Loucy (cell line): Measurements from ENCODE around the gene SCUBE2.

ENCODE experiments used
- H2AFZ ChIP-seq: fragments of 200-600 bp; sonication (generic); 2 replicates; pipeline ENCODE4 v1.6.0; 2016; ENCODE audit warnings: antibody characterized with exemption, mild to moderate bottlenecking, low read length, moderate library complexity
- H3F3A ChIP-seq: fragments of 200-600 bp; 2 replicates; pipeline ENCODE4 v1.6.0; 2016; ENCODE audit warnings: antibody characterized with exemption, low read depth, mild to moderate bottlenecking
- H3K27me3 ChIP-seq: fragments of 200-600 bp; sonication (generic); 2 replicates; pipeline ENCODE4 v1.6.1; 2014; ENCODE audit warnings: low read length, mild to moderate bottlenecking; ENCODE audit not compliant: insufficient read depth, poor library complexity, severe bottlenecking
- H3K36me3 ChIP-seq: fragments of 200-600 bp; sonication (generic); 2 replicates; pipeline ENCODE4 v1.6.1; 2016; ENCODE audit warnings: low read length; ENCODE audit not compliant: insufficient read depth
- H3K4me1 ChIP-seq: fragments of 200-600 bp; sonication (generic); 2 replicates; pipeline ENCODE4 v1.5.1; 2014; ENCODE audit warnings: low read length, mild to moderate bottlenecking; ENCODE audit not compliant: insufficient read depth, poor library complexity, severe bottlenecking
- H3K4me2 ChIP-seq: fragments of 200-600 bp; sonication (generic); 2 replicates; pipeline ENCODE4 v1.6.0; 2014; ENCODE audit warnings: antibody characterized with exemption, low read length, low read depth, mild to moderate bottlenecking; ENCODE audit not compliant: poor library complexity, severe bottlenecking
- H3K4me3 ChIP-seq: fragments of 200-600 bp; sonication (generic); 2 replicates; pipeline ENCODE4 v1.5.1; 2014; ENCODE audit warnings: low read length, mild to moderate bottlenecking, mixed read lengths; ENCODE audit not compliant: poor library complexity, severe bottlenecking
- H3K79me2 ChIP-seq: fragments of 200-600 bp; sonication (generic); 2 replicates; pipeline ENCODE4 v1.6.1; 2014; ENCODE audit warnings: low read length; ENCODE audit not compliant: insufficient read depth
- H3K9ac ChIP-seq: fragments of 200-600 bp; sonication (generic); 2 replicates; pipeline ENCODE4 v1.6.0; 2014; ENCODE audit warnings: mild to moderate bottlenecking, low read depth, low read length, moderate library complexity; ENCODE audit not compliant: poor library complexity, severe bottlenecking
- H3K9me2 ChIP-seq: fragments of 200-600 bp; sonication (generic); replicated peaks from 2 replicates; pipeline ENCODE4 v1.6.1; 2016; ENCODE audit warnings: low read depth, low read length, mixed read lengths
- H3K9me3 ChIP-seq: fragments of 200-600 bp; sonication (generic); 2 replicates; pipeline ENCODE4 v1.6.1; 2014; ENCODE audit warnings: mild to moderate bottlenecking, antibody characterized with exemption, low read length, low read depth; ENCODE audit not compliant: insufficient read depth
- H4K20me1 ChIP-seq: fragments of 200-600 bp; sonication (generic); 2 replicates; pipeline ENCODE4 v1.6.0; 2014; ENCODE audit warnings: antibody characterized with exemption, low read length, mild to moderate bottlenecking; ENCODE audit not compliant: insufficient read depth, poor library complexity, severe bottlenecking
- CTCF ChIP-seq: fragments of 200-600 bp; sonication (generic); conservative IDR thresholded peaks from 2 replicates; pipeline ENCODE4 v1.5.1; 2014; ENCODE audit warnings: mild to moderate bottlenecking, antibody characterized with exemption, low read length
- EZH2phosphoT487 ChIP-seq: fragments of 200-600 bp; IDR thresholded peaks from 2 replicates; pipeline ENCODE4 v1.6.1; 2018; ENCODE audit warnings: antibody characterized with exemption, mild to moderate bottlenecking, moderate library complexity, borderline replicate concordance

The SCUBE2 gene

GRCh38 chr11:9091044-9091922 lies at the start of gene SCUBE2:
TSS of gene SCUBE2 (minus strand) at chr11:9091599. CDS start at chr11:9091528, 71 bp downstream.
- Histone ChIP-seq H3K4me1 (no peaks in the 10 kb centered on the region), H2AFZ (no peak within 1 kb of the TSS), H3K4me3 (no peak within 1 kb of the TSS), H3F3A (no peaks in the 10 kb centered on the region), H3K79me2 (no peaks in the 10 kb centered on the region), H3K36me3 (no peaks in the 10 kb centered on the region), H3K9me2 (no peaks in the 10 kb centered on the region), H3K9me3 (no peaks in the 10 kb centered on the region), H4K20me1 (no peaks in the 10 kb centered on the region), H3K27me3 (no peaks in the 10 kb centered on the region), H3K4me2 (no peak within 1 kb of the TSS), H3K9ac (no peak within 1 kb of the TSS)
- TF ChIP-seq CTCF (no peak), EZH2phosphoT487 (no peak)

GRCh38 chr11:9141186-9141585 lies 49.8 kb upstream of the SCUBE2 start:
- H3K4me1 ChIP-seq, result no peaks in the 10 kb centered on the region
- H3K79me2 ChIP-seq, result no peaks in the 10 kb centered on the region
- H3F3A ChIP-seq, result no peaks in the 10 kb centered on the region
- no peaks in the 10 kb centered on the region for H3K9me2 ChIP-seq
- TF ChIP-seq EZH2phosphoT487, result no peak
- TF ChIP-seq CTCF, result no peak
- no peaks in the 10 kb centered on the region for H3K9me3 ChIP-seq
- H3K9ac ChIP-seq, result no peak overlapping the region
- no peak overlapping the region for H3K4me2 ChIP-seq
- no peaks in the 10 kb centered on the region for H3K27me3 ChIP-seq
- no peak overlapping the region for H3K4me3 ChIP-seq
- peaks cover 57% of the 10 kb centered on the region; the same call in 1 of the 2 replicates for H3K36me3 ChIP-seq
- H2AFZ ChIP-seq, result no peak overlapping the region
- H4K20me1 ChIP-seq, result no peaks in the 10 kb centered on the region

GRCh38 chr11:9139628-9140357 lies 48.4 kb upstream of the SCUBE2 start:
- Histone ChIP-seq H3K9ac (no peak overlapping the region), H3K9me2 (no peaks in the 10 kb centered on the region), H3K9me3 (no peaks in the 10 kb centered on the region), H3K27me3 (no peaks in the 10 kb centered on the region), H3K4me1 (no peaks in the 10 kb centered on the region), H4K20me1 (no peaks in the 10 kb centered on the region), H3K36me3 (peaks cover 43% of the 10 kb centered on the region; the same call in 1 of the 2 replicates), H3K4me2 (no peak overlapping the region), H3F3A (no peaks in the 10 kb centered on the region), H2AFZ (no peak overlapping the region), H3K4me3 (no peak overlapping the region), H3K79me2 (no peaks in the 10 kb centered on the region)
- TF ChIP-seq EZH2phosphoT487 (no peak), CTCF (no peak)
